ENCODE results near the gene PPIL1. TPM values are rescaled to one million over a fixed set of nuclear protein-coding genes. Genes with fewer than 3 reads are reported as not detected.

The PPIL1 gene
- total and polyA plus RNA-seq, 2 of the 13 experiments (the other 11 are each of a cell fraction or from before 2014, with no cell fraction given): 74.2 to 144 TPM

DNA sequence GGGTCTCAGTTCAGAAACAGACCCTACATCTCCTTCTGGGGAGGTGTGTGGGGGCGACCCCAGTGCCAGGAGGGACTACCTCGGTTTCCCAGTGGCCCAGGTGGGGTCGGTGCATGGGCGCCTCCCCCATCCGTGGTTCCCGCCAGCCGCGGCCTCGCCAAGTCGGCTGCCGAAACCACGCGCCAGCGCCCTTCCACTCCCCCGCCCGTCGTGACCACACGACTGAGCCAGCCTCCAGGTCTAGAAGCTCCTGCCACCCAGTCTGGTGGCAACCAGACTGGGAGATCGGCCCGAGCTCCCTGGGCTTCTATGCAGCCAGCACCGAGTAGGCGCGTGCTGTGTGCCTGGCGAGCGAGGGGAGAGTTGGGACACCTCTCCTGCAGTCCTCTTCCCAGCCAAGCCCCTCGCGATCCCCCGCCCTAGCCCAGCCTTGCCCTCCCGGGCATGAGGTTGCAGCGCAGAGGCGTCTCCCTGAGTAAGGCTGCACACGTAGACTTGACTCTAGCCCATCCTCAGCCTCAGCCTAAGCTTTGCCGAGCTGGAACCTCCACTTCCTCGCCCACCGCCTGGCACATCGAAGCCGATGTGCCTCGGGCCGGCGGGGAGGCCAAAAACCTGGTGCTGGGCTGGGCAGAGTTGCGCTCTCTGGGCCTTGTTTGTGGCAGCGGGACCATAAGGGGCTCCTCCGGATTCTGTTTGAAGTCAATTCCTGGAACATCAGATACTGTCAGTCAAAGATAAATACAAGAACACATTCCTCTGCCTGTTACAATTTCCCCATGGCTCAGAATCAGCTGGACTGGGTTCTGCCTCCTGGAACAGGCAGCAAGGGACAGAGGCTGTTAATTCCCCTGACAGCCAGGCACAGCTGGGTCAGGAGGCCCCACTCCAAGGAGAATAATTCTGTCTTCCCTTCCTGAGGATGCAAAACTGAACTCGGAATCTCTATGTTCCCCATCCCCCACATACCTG lies 33.9 kb downstream of the PPIL1 start (continued):
- TF ChIP-seq, protein P1, sequence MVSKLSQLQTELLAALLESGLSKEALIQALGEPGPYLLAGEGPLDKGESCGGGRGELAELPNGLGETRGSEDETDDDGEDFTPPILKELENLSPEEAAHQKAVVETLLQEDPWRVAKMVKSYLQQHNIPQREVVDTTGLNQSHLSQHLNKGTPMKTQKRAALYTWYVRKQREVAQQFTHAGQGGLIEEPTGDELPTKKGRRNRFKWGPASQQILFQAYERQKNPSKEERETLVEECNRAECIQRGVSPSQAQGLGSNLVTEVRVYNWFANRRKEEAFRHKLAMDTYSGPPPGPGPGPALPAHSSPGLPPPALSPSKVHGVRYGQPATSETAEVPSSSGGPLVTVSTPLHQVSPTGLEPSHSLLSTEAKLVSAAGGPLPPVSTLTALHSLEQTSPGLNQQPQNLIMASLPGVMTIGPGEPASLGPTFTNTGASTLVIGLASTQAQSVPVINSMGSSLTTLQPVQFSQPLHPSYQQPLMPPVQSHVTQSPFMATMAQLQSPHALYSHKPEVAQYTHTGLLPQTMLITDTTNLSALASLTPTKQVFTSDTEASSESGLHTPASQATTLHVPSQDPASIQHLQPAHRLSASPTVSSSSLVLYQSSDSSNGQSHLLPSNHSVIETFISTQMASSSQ (IDR thresholded peaks at IDR 0.05; ENCODE audit: low read depth): no peak
- TF ChIP-seq, protein P1 (CRISPR knock-in tag; IDR thresholded peaks at IDR 0.05; ENCODE audit: borderline replicate concordance): no peak
- no peak for TF ChIP-seq KLF6 (CRISPR knock-in tag; IDR thresholded peaks at IDR 0.05)
- TF ChIP-seq, protein P2, sequence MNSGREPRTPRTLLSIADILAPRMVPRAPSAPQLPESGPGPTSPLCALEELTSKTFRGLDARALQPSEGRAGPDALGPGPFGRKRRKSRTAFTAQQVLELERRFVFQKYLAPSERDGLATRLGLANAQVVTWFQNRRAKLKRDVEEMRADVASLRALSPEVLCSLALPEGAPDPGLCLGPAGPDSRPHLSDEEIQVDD (CRISPR knock-in tag; IDR thresholded peaks at IDR 0.05; ENCODE audit: borderline replicate concordance): no peak
- no peak for TF ChIP-seq NBN (conservative IDR thresholded peaks at IDR 0.05)
- TF ChIP-seq, protein P3, sequence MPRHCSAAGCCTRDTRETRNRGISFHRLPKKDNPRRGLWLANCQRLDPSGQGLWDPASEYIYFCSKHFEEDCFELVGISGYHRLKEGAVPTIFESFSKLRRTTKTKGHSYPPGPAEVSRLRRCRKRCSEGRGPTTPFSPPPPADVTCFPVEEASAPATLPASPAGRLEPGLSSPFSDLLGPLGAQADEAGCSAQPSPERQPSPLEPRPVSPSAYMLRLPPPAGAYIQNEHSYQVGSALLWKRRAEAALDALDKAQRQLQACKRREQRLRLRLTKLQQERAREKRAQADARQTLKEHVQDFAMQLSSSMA (CRISPR knock-in tag; IDR thresholded peaks at IDR 0.05): no peak
- no peak for TF ChIP-seq MXD4 (CRISPR knock-in tag; IDR thresholded peaks at IDR 0.05)
- TF ChIP-seq ZNF143 (CRISPR knock-in tag; IDR thresholded peaks at IDR 0.05): no peak; the same call in 1 of the 2 replicates
- TF ChIP-seq ZFAT (CRISPR knock-in tag; conservative IDR thresholded peaks at IDR 0.05): no peak
- TF ChIP-seq, protein P4, sequence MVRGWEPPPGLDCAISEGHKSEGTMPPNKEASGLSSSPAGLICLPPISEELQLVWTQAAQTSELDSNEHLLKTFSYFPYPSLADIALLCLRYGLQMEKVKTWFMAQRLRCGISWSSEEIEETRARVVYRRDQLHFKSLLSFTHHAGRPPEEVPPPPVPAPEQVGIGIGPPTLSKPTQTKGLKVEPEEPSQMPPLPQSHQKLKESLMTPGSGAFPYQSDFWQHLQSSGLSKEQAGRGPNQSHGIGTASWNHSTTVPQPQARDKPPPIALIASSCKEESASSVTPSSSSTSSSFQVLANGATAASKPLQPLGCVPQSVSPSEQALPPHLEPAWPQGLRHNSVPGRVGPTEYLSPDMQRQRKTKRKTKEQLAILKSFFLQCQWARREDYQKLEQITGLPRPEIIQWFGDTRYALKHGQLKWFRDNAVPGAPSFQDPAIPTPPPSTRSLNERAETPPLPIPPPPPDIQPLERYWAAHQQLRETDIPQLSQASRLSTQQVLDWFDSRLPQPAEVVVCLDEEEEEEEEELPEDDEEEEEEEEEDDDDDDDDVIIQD (CRISPR knock-in tag; IDR thresholded peaks at IDR 0.05; ENCODE audit: low read depth): no peak
- no peak for TF ChIP-seq ARNTL (CRISPR knock-in tag; IDR thresholded peaks at IDR 0.05)
- no peak for TF ChIP-seq ZNF101 (CRISPR knock-in tag; IDR thresholded peaks at IDR 0.05; ENCODE audit: borderline replicate concordance, low read depth)
- TF ChIP-seq RBM39 (IDR thresholded peaks at IDR 0.05; ENCODE audit: low read depth, low read length, poor library complexity, severe bottlenecking): no peak
- TF ChIP-seq KAT8 (CRISPR knock-in tag; IDR thresholded peaks at IDR 0.05): no peak
- TF ChIP-seq IRX3 (CRISPR knock-in tag; IDR thresholded peaks at IDR 0.05; ENCODE audit: borderline replicate concordance, low read depth): no peak
- TF ChIP-seq, protein P5, sequence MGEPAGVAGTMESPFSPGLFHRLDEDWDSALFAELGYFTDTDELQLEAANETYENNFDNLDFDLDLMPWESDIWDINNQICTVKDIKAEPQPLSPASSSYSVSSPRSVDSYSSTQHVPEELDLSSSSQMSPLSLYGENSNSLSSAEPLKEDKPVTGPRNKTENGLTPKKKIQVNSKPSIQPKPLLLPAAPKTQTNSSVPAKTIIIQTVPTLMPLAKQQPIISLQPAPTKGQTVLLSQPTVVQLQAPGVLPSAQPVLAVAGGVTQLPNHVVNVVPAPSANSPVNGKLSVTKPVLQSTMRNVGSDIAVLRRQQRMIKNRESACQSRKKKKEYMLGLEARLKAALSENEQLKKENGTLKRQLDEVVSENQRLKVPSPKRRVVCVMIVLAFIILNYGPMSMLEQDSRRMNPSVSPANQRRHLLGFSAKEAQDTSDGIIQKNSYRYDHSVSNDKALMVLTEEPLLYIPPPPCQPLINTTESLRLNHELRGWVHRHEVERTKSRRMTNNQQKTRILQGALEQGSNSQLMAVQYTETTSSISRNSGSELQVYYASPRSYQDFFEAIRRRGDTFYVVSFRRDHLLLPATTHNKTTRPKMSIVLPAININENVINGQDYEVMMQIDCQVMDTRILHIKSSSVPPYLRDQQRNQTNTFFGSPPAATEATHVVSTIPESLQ (CRISPR knock-in tag; conservative IDR thresholded peaks at IDR 0.05): no peak
- TF ChIP-seq, protein P6, sequence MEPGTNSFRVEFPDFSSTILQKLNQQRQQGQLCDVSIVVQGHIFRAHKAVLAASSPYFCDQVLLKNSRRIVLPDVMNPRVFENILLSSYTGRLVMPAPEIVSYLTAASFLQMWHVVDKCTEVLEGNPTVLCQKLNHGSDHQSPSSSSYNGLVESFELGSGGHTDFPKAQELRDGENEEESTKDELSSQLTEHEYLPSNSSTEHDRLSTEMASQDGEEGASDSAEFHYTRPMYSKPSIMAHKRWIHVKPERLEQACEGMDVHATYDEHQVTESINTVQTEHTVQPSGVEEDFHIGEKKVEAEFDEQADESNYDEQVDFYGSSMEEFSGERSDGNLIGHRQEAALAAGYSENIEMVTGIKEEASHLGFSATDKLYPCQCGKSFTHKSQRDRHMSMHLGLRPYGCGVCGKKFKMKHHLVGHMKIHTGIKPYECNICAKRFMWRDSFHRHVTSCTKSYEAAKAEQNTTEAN (CRISPR knock-in tag; conservative IDR thresholded peaks at IDR 0.05): no peak

All from HepG2 (cell line).